ENCODE results near the gene SCAMP3.

The SCAMP3 gene

DNA sequence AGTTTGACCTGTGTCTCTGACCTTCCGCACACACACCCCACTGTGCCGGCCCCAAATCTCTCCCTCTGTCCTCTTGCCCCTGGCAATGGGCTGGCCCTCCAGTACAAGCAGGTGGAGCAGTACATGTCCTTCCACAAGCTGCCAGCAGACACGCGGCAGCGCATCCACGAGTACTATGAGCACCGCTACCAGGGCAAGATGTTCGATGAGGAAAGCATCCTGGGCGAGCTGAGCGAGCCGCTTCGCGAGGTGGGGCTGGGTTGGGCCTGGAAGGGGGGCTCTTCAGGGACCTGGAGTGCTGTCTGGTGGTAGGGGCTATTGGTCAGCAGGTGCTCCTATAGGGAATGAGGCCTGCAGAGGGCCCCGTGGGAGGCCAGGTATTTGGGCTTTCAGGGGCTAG is 22.9 kb upstream of the SCAMP3 start:
- no peak for DNase-seq

- DNase-seq, result no peak
Observed at GRCh38 chr1:155284476-155284875, 22.3 kb upstream of the SCAMP3 start.

GRCh38 chr1:155282488-155283091 is 20.4 kb upstream of the SCAMP3 start:
- no peak for DNase-seq

- no peak for DNase-seq
Observed at GRCh38 chr1:155279268-155279667, 17.1 kb upstream of the SCAMP3 start.

- DNase-seq, result no peak
Observed at GRCh38 chr1:155278689-155279160, 16.6 kb upstream of the SCAMP3 start.

DNA sequence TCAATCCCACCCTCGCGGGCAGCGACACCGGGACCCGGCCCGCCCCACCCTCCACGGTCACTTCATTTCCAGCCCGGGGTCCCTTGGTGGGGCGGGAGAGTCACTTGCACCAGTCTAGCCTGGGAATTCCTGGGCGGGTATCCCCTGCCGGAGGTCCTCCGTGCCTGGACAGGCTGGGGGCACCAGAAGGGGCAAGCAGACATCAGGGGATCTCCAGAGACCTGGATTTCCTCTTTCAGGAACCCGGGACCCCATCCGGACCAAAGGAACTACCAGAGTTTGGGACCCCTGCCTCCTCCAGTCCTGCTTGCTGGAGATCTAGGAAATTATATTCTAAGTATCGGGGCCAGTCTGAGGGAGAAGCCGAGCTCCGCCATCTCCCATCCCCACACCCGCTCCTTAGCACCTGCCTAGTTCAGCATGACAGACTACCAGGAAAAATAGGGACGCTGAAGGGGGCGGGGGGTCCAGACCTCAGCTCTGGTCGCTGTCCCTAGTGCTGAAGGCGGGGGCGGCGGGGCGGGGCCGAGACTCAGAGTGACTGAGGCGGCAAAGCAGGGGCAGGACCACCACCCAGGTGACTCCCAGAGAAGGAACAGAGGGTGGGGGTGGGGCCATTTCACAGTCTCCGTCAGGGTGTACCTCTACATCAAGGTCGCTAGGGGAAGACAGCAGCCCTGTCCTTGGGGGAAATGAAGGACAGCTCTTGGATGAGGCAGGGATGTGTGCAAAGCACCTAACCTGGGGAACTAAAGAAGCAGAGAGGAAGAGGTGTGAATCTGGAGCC is 15.9 kb upstream of the SCAMP3 start:
- DNase-seq, result peak; percentile 96

GRCh38 chr1:155277070-155277901 is 15.1 kb upstream of the SCAMP3 start, which contains the start of gene HCN3:
Gene HCN3 (plus strand): TSS chr1:155277463. CDS start chr1:155277591, 128 bp downstream.
- peak; percentile 100 for DNase-seq

DNA sequence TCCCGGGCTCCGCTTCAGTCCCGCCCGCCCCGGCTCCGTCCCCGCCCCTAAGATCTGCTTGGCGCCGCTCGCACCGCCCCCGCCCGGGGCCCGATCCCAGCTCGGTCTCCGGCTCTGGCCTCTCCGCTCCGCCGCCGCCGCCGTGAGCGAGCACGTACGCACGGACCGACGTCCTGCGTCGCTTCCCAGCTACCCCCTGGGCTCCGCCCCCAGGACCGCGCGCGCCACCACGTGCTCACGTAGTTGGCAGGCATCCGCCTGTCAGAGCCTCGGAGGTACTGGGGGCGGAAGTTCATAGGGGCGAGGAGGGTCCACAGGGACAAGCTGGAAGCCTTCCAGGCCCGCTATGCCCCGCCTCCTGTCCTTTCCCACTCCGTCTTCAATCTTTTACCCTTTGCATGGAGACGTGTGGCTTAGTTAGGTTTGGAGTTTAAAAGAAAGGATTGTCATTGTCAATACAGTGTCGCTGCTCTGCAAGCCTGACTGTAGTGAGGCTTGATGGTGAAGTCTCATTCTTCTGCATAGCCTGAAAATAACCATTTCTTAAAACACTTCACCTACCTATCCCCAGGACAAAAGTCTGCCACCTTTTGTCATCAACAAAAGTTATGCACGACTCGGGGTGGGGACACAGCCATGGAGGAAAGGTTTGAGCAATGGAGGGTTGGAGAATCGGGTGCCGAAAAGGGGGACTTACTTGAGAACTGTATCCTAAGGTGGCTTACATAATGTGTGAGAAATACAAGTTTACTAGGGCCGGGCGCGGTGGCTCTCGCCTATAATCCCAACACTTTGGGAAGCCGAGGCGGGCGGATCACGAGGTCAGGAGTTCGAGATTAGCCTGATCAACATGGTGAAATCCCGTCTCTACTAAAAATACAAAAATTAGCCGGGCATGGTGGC is 11.4 kb upstream of the SCAMP3 start, which contains the start of gene CLK2:
CLK2 (minus strand) TSS at position 162 of the 903 bp plus-strand sequence. CDS start 2,527 bp downstream, outside the sequence.
- peak; percentile 99 for DNase-seq

GRCh38 chr1:155272466-155273342 is 10.5 kb upstream of the SCAMP3 start:
- DNase-seq, result peak; percentile 90

GRCh38 chr1:155269381-155269780 is 7.2 kb upstream of the SCAMP3 start:
- no peak for DNase-seq

DNA sequence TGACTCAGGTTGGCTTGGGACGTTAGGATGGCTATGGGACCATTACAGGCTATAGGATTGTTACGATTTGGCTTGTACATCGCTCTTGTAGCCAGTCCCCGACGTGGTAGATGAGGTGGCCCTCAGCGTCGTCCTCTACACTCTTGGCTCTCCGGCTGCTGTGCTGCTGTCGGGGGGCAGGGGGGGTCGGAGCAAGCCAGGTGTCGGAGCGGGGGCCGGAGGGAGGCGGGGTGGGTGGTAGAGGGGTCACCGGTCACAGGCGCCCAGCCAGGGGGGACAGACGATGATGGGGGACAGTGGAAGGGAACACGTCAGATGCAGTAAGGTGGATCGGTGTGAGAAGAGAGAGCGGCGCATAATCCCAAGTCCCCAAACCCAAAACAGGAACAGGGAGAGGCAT is 6.5 kb upstream of the SCAMP3 start:
- DNase-seq, result no peak

- no peak for DNase-seq
Observed at GRCh38 chr1:155267373-155267772, 5.2 kb upstream of the SCAMP3 start.

- DNase-seq, result no peak
Observed at GRCh38 chr1:155266553-155266952, 4.4 kb upstream of the SCAMP3 start.

DNA sequence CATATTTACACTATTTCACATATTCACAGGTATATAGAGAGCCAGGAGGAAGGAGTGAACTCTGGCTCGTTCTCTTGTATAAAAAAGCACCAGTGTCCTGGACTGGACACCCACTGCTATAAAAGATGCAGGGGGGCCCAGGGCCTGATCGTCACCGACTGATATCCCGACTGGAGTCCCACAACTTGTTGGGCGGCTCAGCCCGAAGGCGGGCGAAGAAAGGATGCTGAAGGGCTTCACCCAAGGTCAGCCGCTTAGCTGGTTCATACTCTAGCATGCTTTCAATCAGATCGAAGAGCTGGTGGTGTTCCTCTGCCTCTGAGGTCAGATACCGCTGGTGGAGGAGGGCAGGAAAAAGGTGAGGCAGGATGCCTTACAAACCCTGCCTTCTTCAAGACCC is 907 bp upstream of the SCAMP3 start:
- no peak for DNase-seq

DNA sequence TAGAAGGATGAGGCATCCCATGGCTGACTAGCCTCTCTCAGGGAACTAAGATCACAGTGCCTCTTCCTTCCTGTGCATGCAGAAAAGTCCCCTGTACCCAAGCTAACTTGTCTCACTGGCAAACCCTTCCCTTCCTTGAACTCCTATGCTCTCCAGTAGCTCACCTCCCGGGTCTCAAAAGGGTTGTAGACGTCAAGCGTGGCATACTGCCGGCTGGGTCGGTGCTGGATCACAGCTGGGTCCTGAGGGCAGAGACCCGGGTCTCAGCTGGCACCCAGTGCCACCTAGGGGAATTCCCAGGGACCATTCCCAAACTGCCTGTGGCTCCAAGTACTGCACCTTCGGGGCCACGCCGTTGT is 688 bp downstream of the SCAMP3 start:
- no peak for DNase-seq

- no peak for DNase-seq
Observed at GRCh38 chr1:155260276-155260675, 1.9 kb downstream of the SCAMP3 start.

- no peak for DNase-seq
Observed at GRCh38 chr1:155256058-155256852, 5.9 kb downstream of the SCAMP3 start.

DNA sequence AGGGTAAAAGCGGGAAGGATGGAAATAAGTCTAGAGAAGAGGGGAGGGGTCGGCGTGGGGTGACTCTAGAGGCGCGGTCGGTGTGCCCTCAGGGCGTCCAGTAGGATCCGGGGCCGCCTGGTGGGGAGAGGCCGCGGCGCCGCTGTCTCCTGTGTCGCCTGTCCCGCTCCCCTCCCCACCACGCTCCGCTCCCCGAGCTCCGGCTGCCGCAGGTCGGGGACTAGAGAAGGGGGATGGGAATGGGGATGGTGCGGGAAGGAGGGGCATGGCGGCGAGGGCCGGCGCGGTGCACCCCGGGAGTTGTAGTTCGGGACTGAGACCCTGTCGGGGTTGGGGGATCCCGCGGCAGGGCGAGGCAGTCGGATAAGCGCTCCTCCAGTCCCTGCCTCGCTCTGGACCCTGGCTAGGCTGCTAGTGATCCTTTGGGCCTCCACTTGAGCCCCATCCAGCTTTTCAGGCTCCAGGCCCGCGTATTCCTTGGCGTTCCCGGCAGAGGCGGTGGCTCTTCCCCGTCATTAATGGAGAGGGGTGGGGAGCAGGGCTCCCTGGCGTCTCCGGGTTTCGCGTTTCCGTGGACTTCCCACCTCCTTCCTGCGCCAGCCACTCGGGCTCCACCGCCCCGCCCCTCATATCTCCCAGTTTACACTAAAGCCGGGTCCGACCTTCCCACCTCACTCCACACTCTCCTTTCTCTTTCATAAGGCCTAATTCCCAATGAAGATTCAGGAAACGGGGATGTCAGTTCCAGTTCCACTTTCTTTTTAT is 6.7 kb downstream of the SCAMP3 start, which contains the start of gene ENTREP3:
ENTREP3 (minus strand) TSS at position 241 of the 765 bp plus-strand sequence. CDS start 606 bp downstream, outside the sequence.
- peak; percentile 97 for DNase-seq

GRCh38 chr1:155254714-155255242 is 7.4 kb downstream of the SCAMP3 start:
- DNase-seq, result no peak

Data from NCI-H526 treated with DMSO at 0.1 percent for 48 hours (cell line).